WTC11 (cell line): ENCODE results near the gene GRK1.

Experiments used
- ATF3 ChIP-seq: sonication (generic); formaldehyde crosslinking; conservative IDR thresholded peaks from 2 replicates; pipeline ENCODE4 v1.8.1; 2022; ENCODE audit warnings: mild to moderate bottlenecking, missing genetic modification reagents
- CBFB ChIP-seq: sonication (generic); formaldehyde crosslinking; IDR thresholded peaks from 2 replicates; pipeline ENCODE4 v1.8.1; 2022; ENCODE audit warnings: mild to moderate bottlenecking, low read depth, missing genetic modification reagents
- CTCF ChIP-seq: fragments of 200-600 bp; IDR thresholded peaks from 2 replicates; pipeline ENCODE4 v1.8.0; 2022; ENCODE audit warnings: antibody characterized with exemption
- ELF4 ChIP-seq: sonication (generic); formaldehyde crosslinking; IDR thresholded peaks from 2 replicates; pipeline ENCODE4 v1.8.1; 2022; ENCODE audit warnings: low read depth, mild to moderate bottlenecking, moderate library complexity, missing genetic modification reagents
- ESRRA ChIP-seq: sonication (generic); formaldehyde crosslinking; IDR thresholded peaks from 2 replicates; pipeline ENCODE4 v1.8.1; 2022; ENCODE audit warnings: mild to moderate bottlenecking, missing genetic modification reagents, borderline replicate concordance
- NR3C1 ChIP-seq: sonication (generic); formaldehyde crosslinking; conservative IDR thresholded peaks from 2 replicates; pipeline ENCODE4 v1.8.1; 2023; ENCODE audit warnings: low read depth, mild to moderate bottlenecking, missing genetic modification reagents
- SMAD3 ChIP-seq: sonication (generic); formaldehyde crosslinking; IDR thresholded peaks from 2 replicates; pipeline ENCODE4 v1.8.0; 2022; ENCODE audit warnings: missing genetic modification reagents, mild to moderate bottlenecking, borderline replicate concordance
- USF2 ChIP-seq: sonication (generic); formaldehyde crosslinking; IDR thresholded peaks from 2 replicates; pipeline ENCODE4 v1.8.1; 2023; ENCODE audit warnings: mild to moderate bottlenecking, missing genetic modification reagents, moderate library complexity
- TF ChIP-seq, protein P1 (sequence below): sonication (generic); formaldehyde crosslinking; IDR thresholded peaks from 2 replicates; pipeline ENCODE4 v1.8.1; 2022; ENCODE audit warnings: mild to moderate bottlenecking, missing genetic modification reagents, moderate library complexity, borderline replicate concordance

GRCh38 chr13:113761136-113761535 is 94.1 kb downstream of the GRK1 start:
- TF ChIP-seq USF2 (CRISPR knock-in tag), result no peak
- no peak for TF ChIP-seq CTCF
- TF ChIP-seq ATF3, result no peak
- no peak for TF ChIP-seq NR3C1 (CRISPR knock-in tag)
- TF ChIP-seq ELF4, result no peak
- TF ChIP-seq CBFB, result no peak
- TF ChIP-seq, protein P1, sequence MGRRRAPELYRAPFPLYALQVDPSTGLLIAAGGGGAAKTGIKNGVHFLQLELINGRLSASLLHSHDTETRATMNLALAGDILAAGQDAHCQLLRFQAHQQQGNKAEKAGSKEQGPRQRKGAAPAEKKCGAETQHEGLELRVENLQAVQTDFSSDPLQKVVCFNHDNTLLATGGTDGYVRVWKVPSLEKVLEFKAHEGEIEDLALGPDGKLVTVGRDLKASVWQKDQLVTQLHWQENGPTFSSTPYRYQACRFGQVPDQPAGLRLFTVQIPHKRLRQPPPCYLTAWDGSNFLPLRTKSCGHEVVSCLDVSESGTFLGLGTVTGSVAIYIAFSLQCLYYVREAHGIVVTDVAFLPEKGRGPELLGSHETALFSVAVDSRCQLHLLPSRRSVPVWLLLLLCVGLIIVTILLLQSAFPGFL (CRISPR knock-in tag), result no peak
- no peak for TF ChIP-seq SMAD3
- no peak for TF ChIP-seq ESRRA (CRISPR knock-in tag)
